ENCODE results near the gene DNAJB13.

The DNAJB13 gene, protein sequence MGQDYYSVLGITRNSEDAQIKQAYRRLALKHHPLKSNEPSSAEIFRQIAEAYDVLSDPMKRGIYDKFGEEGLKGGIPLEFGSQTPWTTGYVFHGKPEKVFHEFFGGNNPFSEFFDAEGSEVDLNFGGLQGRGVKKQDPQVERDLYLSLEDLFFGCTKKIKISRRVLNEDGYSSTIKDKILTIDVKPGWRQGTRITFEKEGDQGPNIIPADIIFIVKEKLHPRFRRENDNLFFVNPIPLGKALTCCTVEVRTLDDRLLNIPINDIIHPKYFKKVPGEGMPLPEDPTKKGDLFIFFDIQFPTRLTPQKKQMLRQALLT

DNA sequence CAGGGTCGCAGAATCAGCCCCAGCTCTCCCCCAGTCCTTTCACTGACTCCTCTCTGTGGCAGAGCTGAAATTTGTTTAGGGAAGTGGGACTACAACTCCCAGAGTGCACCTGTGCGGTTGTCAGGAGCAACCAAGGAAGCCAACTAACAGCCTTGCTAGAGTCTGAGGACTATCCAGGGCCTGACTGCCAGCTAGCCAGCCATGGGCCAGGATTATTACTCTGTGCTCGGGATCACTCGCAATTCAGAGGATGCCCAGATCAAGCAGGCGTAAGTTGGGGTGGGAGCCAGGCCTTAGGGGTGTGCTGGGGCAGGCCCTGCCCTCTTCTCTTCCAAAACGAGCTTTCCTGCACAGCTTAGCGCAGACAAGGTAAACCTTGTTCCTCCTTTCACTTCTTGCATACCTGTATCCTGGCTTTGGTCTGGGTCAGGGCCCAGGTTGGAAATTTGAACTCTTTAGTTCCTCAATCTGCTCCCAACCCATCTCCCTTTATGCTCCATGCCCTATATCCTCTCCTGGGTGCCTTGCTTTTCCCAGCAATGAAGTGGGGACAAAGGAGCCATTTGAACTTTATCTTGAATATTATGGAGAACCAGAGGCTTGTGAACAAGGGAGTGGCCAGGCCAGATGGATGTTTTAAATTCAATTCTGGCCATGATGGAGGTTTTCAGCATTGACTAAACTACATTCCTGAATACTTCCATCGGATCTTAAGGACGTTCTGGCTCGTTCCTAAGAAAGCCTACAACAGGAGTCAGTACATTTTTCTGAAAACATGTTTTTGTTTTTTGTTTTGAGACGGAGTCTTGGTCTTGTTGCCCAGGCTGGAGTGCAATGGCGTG lies at the start of gene DNAJB13:
Gene DNAJB13, plus strand, starts transcription at position 158 of the 842 bp plus-strand sequence. Its CDS starts 44 bp downstream, at position 202.
- TF ChIP-seq, protein P1, sequence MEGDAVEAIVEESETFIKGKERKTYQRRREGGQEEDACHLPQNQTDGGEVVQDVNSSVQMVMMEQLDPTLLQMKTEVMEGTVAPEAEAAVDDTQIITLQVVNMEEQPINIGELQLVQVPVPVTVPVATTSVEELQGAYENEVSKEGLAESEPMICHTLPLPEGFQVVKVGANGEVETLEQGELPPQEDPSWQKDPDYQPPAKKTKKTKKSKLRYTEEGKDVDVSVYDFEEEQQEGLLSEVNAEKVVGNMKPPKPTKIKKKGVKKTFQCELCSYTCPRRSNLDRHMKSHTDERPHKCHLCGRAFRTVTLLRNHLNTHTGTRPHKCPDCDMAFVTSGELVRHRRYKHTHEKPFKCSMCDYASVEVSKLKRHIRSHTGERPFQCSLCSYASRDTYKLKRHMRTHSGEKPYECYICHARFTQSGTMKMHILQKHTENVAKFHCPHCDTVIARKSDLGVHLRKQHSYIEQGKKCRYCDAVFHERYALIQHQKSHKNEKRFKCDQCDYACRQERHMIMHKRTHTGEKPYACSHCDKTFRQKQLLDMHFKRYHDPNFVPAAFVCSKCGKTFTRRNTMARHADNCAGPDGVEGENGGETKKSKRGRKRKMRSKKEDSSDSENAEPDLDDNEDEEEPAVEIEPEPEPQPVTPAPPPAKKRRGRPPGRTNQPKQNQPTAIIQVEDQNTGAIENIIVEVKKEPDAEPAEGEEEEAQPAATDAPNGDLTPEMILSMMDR (IDR thresholded peaks at IDR 0.05; ENCODE audit: extremely low read depth, missing control alignments): no peak
- peak; percentile 86 for DNase-seq (ENCODE audit: low spot score)

DNA sequence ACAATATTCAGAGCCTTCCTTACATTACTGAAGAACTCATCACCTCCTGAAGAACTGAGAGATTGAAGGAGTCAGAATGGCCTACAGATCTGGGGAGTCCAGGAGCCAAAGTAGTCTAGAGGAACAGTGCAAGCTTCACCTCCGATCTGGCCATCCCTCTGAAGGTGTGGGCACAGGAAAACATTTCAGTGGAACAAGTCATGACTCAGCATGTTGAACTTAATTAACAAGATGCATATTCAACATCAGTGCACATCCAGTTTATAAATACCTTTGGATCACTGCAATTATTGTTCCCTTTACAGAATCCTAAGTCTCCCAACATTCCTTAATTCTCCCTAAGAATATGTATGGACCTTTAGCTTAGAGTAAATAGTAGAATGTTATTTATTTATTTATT lies 48.5 kb upstream of the DNAJB13 start:
- TF ChIP-seq, protein P1 (IDR thresholded peaks at IDR 0.05; ENCODE audit: extremely low read depth, missing control alignments): no peak
- no peak for DNase-seq (ENCODE audit: low spot score)

DNA sequence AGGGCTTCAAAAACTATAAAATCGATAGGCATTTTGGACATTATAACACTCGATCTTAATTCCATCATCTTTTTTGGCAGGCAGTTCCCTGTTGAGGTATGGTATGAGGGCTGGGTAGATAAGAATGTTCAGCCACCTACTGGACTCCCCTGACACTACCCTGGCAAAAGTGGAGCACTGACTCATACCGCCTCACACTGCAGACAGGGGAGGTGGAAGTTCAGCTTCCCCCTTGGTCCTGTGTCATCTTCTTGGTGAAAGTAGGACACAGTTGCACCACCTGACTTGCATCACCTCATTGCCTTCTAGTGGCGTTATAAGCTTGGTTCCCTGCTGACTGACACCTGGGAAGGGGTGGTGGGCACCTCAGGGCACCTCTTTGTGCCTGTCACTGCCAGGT lies 43.6 kb upstream of the DNAJB13 start:
- DNase-seq (ENCODE audit: low spot score): no peak

DNA sequence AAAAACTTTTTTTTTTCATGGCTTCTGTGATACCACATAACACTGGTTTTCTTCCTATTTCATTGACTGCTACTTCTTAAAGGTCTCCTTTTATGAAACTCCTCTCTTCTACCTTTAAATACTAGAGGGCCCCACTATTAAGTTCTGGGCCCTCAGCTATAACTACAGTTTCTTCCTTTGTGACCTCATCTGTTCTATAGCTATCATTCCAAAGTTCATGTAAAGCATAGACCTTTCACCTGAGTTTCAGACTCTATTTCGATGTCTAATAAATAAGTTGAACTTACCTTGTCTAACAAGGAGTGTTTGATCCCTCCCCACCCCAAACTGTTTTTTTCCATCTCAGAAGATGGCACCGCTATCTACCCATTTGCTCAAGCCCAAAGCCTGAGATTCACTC lies 38.8 kb upstream of the DNAJB13 start:
- no peak for DNase-seq (ENCODE audit: low spot score)
- TF ChIP-seq, protein P1 (IDR thresholded peaks at IDR 0.05; ENCODE audit: extremely low read depth, missing control alignments): no peak

More for the DNA sequence above, 43.6 kb upstream of the DNAJB13 start:
- TF ChIP-seq, protein P1 (IDR thresholded peaks at IDR 0.05; ENCODE audit: extremely low read depth, missing control alignments): no peak

DNA sequence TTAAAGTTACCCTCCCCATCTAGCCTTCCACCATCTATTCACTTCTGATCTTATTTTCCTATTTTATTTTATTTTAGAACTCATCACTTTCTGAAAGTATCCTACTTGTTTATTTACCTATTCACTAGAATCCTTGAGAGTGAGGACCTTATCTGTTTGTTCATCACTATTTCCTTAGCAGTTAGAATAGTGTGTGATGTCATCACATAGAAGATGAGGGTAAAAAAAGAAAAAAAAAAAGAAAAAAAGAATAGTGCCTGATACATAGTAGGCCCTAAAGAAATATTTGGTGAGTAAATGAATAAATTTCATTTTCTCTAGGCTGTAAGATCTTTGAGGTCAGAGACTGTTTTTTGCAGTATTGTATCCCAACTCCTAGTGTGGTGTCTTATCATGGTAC lies 37.4 kb upstream of the DNAJB13 start:
- TF ChIP-seq, protein P1 (IDR thresholded peaks at IDR 0.05; ENCODE audit: extremely low read depth, missing control alignments): no peak
- DNase-seq (ENCODE audit: low spot score): no peak

DNA sequence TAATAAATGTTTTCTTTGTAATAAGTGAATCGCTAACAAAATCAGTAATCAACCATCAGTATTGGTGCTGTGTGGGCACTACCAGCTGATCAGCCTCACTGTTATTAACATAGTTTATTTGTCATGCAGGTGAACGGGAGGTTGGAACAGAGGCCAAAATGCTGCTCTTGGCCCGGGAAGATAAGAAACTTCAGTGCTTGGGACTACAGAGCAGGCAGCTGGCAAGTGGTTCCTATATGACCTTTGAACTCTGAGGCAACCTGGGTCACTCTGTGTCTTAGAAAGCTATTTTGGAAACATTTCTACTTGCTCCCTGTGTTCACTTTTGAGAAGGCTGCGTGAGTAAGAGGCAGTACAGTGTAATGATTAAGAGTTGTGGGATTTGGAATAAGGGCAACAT lies 36.5 kb upstream of the DNAJB13 start:
- DNase-seq (ENCODE audit: low spot score): no peak
- TF ChIP-seq, protein P1 (IDR thresholded peaks at IDR 0.05; ENCODE audit: extremely low read depth, missing control alignments): no peak

DNA sequence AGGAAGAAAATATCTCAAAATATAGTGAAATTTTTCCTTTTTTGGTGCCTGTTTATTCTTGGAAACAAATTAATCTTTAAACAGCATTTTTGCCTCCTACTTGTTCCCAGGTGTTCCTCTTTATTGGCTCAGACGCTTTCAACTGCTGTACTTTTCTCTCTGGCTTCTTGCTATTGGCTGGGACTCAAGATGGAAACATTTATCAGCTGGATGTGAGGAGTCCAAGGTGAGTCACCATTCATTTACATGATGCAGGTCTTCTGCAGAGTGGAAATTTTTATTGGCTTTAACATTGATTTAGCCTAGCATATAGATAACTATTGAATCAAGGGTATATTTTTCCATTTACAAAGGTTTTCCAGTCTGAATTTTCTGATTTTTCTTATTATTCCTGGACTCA lies 34.4 kb upstream of the DNAJB13 start:
- DNase-seq (ENCODE audit: low spot score): no peak
- TF ChIP-seq, protein P1 (IDR thresholded peaks at IDR 0.05; ENCODE audit: extremely low read depth, missing control alignments): no peak

Data from GM20000 (cell line).